Body of pancreas (tissue), 4 donors: Measurements from ENCODE around the gene OR10P1. TPM values are rescaled to one million over a fixed set of nuclear protein-coding genes. Genes with fewer than 3 reads are reported as not detected.

Experiments used
- ATAC-seq: fragments of 150-250 bp; one replicate; pipeline ENCODE4 v1.9.1; 2016
- DNase-seq, 4 donors: peaks; one replicate each; pipeline ENCODE4 v3.0.0-alpha.2; 2019
- H3K27ac ChIP-seq, 4 donors: fragments of 200-600 bp; sonication (generic); 1 replicate in 3 of 4; 2 replicates in 1 of 4; pipeline versions ENCODE4 v1.5.1 to v1.6.1; 2016 to 2019; ENCODE audit warnings: mild to moderate bottlenecking in 1 of 4, mixed read lengths in 1 of 4, moderate library complexity in 1 of 4
- H3K27me3 ChIP-seq, 2 donors: fragments of 200-600 bp; sonication (generic); one replicate each; pipeline ENCODE4 v1.6.0; 2016; ENCODE audit warnings: mild to moderate bottlenecking in 1 of 2
- H3K36me3 ChIP-seq, 2 donors: fragments of 200-600 bp; sonication (generic); replicated peaks in 1 of 2; 2 replicates each; pipeline ENCODE4 v1.5.1; 2016; ENCODE audit warnings: low read depth in 2 of 2; ENCODE audit not compliant: insufficient read depth in 1 of 2
- H3K4me1 ChIP-seq: fragments of 200-600 bp; sonication (generic); one replicate; pipeline ENCODE4 v1.6.0; 2016
- H3K4me3 ChIP-seq, 2 donors: fragments of 200-600 bp; sonication (generic); 1 replicate in 1 of 2; 2 replicates in 1 of 2; pipeline ENCODE4 v1.5.1; 2016 to 2019
- H3K9me3 ChIP-seq, 3 donors: fragments of 200-600 bp; sonication (generic); 1 replicate in 2 of 3; 2 replicates in 1 of 3; pipeline ENCODE4 v1.5.1; 2016
- POLR2A ChIP-seq, 3 donors: fragments of 450-650 bp; IDR thresholded peaks; one replicate each; pipeline ENCODE4 v1.6.1; 2016; ENCODE audit warnings: antibody characterized with exemption in 3 of 3, mild to moderate bottlenecking in 2 of 3
- WGBS, 2 donors: methylation state at CpG; one replicate each; pipeline ENCODE4 v1.1.5; 2017; 5-methylcytosine and 5-hydroxymethylcytosine counted together
- intact Hi-C: fragments of 100-400 bp; cut with DNase I; formaldehyde crosslinking; loops from one replicate; pipeline ENCODE4 v1.15.1; 2023
- total RNA-seq, 2 donors: library from RNA; depleted of rRNA; stranded (reverse); fragments of >200 nt; gene quantifications; one replicate each; pipeline ENCODE4 v1.1.0, GENCODE V29; 2016
- TF ChIP-seq, protein P1 (sequence below), 7 experiments: fragments of 450-650 bp in 4 of 7; fragments of 200-600 bp in 3 of 7; sonication (generic) in 3 of 7; IDR thresholded peaks; one replicate each; pipeline ENCODE4 v1.5.1; 2016 to 2019; ENCODE audit warnings: antibody characterized with exemption in 7 of 7

Gene OR10P1
- total RNA-seq, 2 donors from 2014 or later: not detected

GRCh38 chr12:55636116-55636655, 506 bp upstream of the OR10P1 start:
- intact Hi-C loops: no loop called here
- H3K27me3 ChIP-seq: no peaks in the 10 kb centered on the region
- no peaks in the 10 kb centered on the region for H3K9me3 ChIP-seq
- H3K4me1 ChIP-seq: no peaks in the 10 kb centered on the region
- DNase-seq (no peak), ATAC-seq (no peak)
- H3K27ac ChIP-seq: no peak overlapping the region
- no peaks in the 10 kb centered on the region for H3K36me3 ChIP-seq
- H3K4me3 ChIP-seq: no peak overlapping the region
- WGBS, 2 donors: 69 to 77% methylated on average over 6 of the region's 6 CpGs
- TF ChIP-seq, protein P1, sequence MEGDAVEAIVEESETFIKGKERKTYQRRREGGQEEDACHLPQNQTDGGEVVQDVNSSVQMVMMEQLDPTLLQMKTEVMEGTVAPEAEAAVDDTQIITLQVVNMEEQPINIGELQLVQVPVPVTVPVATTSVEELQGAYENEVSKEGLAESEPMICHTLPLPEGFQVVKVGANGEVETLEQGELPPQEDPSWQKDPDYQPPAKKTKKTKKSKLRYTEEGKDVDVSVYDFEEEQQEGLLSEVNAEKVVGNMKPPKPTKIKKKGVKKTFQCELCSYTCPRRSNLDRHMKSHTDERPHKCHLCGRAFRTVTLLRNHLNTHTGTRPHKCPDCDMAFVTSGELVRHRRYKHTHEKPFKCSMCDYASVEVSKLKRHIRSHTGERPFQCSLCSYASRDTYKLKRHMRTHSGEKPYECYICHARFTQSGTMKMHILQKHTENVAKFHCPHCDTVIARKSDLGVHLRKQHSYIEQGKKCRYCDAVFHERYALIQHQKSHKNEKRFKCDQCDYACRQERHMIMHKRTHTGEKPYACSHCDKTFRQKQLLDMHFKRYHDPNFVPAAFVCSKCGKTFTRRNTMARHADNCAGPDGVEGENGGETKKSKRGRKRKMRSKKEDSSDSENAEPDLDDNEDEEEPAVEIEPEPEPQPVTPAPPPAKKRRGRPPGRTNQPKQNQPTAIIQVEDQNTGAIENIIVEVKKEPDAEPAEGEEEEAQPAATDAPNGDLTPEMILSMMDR (IDR thresholded peaks at IDR 0.05): no peak
- no peak for TF ChIP-seq POLR2A (IDR thresholded peaks at IDR 0.05)

DNA sequence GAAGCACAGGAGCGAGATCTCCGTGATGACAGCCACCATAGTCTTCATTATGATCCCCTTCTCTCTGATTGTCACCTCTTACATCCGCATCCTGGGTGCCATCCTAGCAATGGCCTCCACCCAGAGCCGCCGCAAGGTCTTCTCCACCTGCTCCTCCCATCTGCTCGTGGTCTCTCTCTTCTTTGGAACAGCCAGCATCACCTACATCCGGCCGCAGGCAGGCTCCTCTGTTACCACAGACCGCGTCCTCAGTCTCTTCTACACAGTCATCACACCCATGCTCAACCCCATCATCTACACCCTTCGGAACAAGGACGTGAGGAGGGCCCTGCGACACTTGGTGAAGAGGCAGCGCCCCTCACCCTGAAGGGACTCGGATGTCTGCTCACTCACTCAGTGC, 775 bp downstream of the OR10P1 start:
- Histone ChIP-seq H3K36me3 (no peaks in the 10 kb centered on the region), H3K4me3 (no peak overlapping the region), H3K4me1 (no peaks in the 10 kb centered on the region), H3K27me3 (no peaks in the 10 kb centered on the region), H3K9me3 (no peaks in the 10 kb centered on the region), H3K27ac (no peak overlapping the region)
- 78 to 81% methylated on average over 15 of the region's 15 CpGs for WGBS, 2 donors
- DNase-seq (no peak), ATAC-seq (no peak)
- TF ChIP-seq, protein P1 (IDR thresholded peaks at IDR 0.05): no peak
- TF ChIP-seq POLR2A (IDR thresholded peaks at IDR 0.05): no peak
- intact Hi-C loops: no loop called here

- Histone ChIP-seq H3K27me3 (no peaks in the 10 kb centered on the region), H3K4me3 (no peak overlapping the region), H3K36me3 (no peaks in the 10 kb centered on the region), H3K9me3 (no peaks in the 10 kb centered on the region), H3K27ac (peak overlapping the region in 1 of 4 donors; percentile 29), H3K4me1 (peaks cover 4% of the 10 kb centered on the region)
- DNase-seq: no peak
- intact Hi-C loops: no loop called here
- WGBS, 2 donors: 57 to 61% methylated on average over 7 of the region's 7 CpGs
- no peak for ATAC-seq
- no peak for TF ChIP-seq POLR2A (IDR thresholded peaks at IDR 0.05)
- TF ChIP-seq, protein P1 (IDR thresholded peaks at IDR 0.05): no peak
Measured at GRCh38 chr12:55641595-55641994, 4.9 kb downstream of the OR10P1 start.

- H3K27ac ChIP-seq: peak overlapping the region in 1 of 4 donors; percentile 61
- H3K27me3 ChIP-seq: no peaks in the 10 kb centered on the region
- no peaks in the 10 kb centered on the region for H3K9me3 ChIP-seq
- intact Hi-C loops: no loop called here
- H3K4me1 ChIP-seq: peaks cover 8% of the 10 kb centered on the region
- no peak overlapping the region for H3K4me3 ChIP-seq
- no peak for TF ChIP-seq POLR2A (IDR thresholded peaks at IDR 0.05)
- TF ChIP-seq, protein P1 (IDR thresholded peaks at IDR 0.05): no peak
- H3K36me3 ChIP-seq: no peaks in the 10 kb centered on the region
- WGBS, 2 donors: 20 to 29% methylated on average over 2 of the region's 2 CpGs
- no peak for ATAC-seq
- DNase-seq: no peak
Measured at GRCh38 chr12:55642267-55642666, 5.6 kb downstream of the OR10P1 start.

DNA sequence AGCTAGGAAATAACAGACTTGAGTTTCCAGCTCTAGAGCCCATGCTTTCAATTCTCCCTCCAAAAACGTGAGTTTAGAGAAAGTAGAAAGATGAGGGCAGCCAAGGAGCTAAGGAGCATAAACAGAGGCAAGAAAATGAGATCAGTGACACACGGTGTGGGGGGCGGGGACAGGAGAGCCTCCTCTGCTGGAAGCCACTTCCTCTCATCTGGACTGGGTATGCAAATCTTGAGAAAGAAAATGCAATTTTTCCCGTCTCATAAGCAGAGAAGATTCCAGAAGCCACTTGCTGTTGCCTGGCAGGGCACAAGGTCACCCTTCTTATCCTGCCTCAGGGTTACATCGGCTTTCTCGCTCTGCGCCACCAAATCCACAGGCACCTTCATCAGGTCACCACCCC, 6.0 kb downstream of the OR10P1 start:
- ATAC-seq (no peak), DNase-seq (peak in 1 of 4 donors; percentile 23)
- Histone ChIP-seq H3K9me3 (no peaks in the 10 kb centered on the region), H3K27ac (peak overlapping the region in 1 of 4 donors; percentile 61), H3K4me1 (peaks cover 8% of the 10 kb centered on the region), H3K27me3 (no peaks in the 10 kb centered on the region), H3K36me3 (no peaks in the 10 kb centered on the region), H3K4me3 (no peak overlapping the region)
- TF ChIP-seq, protein P1 (IDR thresholded peaks at IDR 0.05): no peak
- no peak for TF ChIP-seq POLR2A (IDR thresholded peaks at IDR 0.05)
- intact Hi-C loops: no loop called here
- WGBS, 2 donors: 60 to 63% methylated on average over 7 of the region's 7 CpGs
